ENCODE measurements around the gene DHX35. TPM values are rescaled to one million over a fixed set of nuclear protein-coding genes. Genes with fewer than 3 reads are reported as not detected.

Gene DHX35
- total and polyA plus RNA-seq, 2 of the 8 experiments (the other 6 are each of a cell fraction or from before 2014, with no cell fraction given): 21.9 to 27.7 TPM

DNA sequence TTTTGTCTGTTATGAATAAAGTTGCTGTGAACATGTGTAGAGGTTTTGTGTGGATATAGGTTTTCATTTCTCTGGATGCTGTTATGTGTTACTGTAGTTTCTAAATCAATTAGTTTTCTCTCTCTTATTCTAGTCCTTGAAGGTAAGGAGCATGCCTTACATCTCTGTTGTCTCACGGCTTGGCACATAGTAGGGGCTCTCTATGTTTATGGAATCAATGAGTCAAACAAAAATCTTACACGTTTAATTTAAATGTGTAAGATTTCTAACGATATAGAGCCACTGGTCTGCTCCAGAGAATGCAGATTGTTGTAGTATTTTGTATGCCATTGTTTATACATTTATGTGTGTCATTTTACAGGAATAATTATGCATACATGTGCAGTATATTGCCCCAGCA lies 15.3 kb upstream of the DHX35 start:
- ChIA-PET CTCF (ENCODE audit: partially characterized antibody) (interaction anchor here (1.1 kb wide), 1 partner anchor 156 kb away, joined by 3 read pairs; no protein-coding TSS in a partner anchor), POLR2A (ENCODE audit: partially characterized antibody) (no interaction called here)
- Histone ChIP-seq H3K18ac (ENCODE audit: extremely low read depth, low read length) (no peak overlapping the region), H2BK5ac (ENCODE audit: low read depth, low read length) (no peak overlapping the region), H3K27ac (ENCODE audit: low read depth, low read length) (no peak overlapping the region), H3K23ac (ENCODE audit: insufficient read length) (no peak overlapping the region), H3K79me2 (ENCODE audit: control insufficient read depth in 1 of 2, insufficient read depth in 2 of 2, low read length in 2 of 2) (peaks cover 0 to 7% of the 10 kb centered on the region in 2 experiments; a peak in 2 of 4 replicates), H3K9me3 (ENCODE audit: insufficient read depth in 2 of 2, low read depth in 1 of 2, low read length in 1 of 2) (no peaks in the 10 kb centered on the region), H3K23me2 (ENCODE audit: low read depth, low read length) (no peaks in the 10 kb centered on the region), H3K36me3 (ENCODE audit: control insufficient read depth in 2 of 4, insufficient read depth in 4 of 4, low read length in 3 of 4) (peaks cover 23 to 81% (median 56%) of the 10 kb centered on the region in 4 experiments), H4K5ac (ENCODE audit: insufficient read length, low read depth, low read length) (no peak overlapping the region), H2AFZ (ENCODE audit: low read length) (no peak overlapping the region), H3K14ac (ENCODE audit: insufficient read length) (no peak overlapping the region), H3K4ac (replicated peaks; ENCODE audit: insufficient read length, low read depth, low read length) (no peak overlapping the region), H3K27me3 (replicated peaks in 1 of 4; ENCODE audit: control insufficient read depth in 3 of 4, extremely low read depth in 1 of 4, insufficient read depth in 3 of 4, low read length in 3 of 4) (no peaks in the 10 kb centered on the region), H3K79me1 (ENCODE audit: low read depth, low read length) (peaks cover 2% of the 10 kb centered on the region; the same call in 1 of the 2 replicates), H2BK120ac (replicated peaks; ENCODE audit: low read depth, low read length) (no peak overlapping the region), H3K56ac (replicated peaks; ENCODE audit: insufficient read length, low read depth, low read length) (no peak overlapping the region), H2BK20ac (ENCODE audit: low read length) (no peak overlapping the region), H4K20me1 (replicated peaks in 1 of 2; ENCODE audit: control insufficient read depth in 1 of 2, insufficient read depth in 2 of 2, low read length in 2 of 2) (peaks cover 3 to 8% of the 10 kb centered on the region in 2 experiments), H2BK12ac (ENCODE audit: low read depth, low read length) (no peak overlapping the region), H2BK15ac (ENCODE audit: low read length) (no peak overlapping the region), H4K91ac (replicated peaks; ENCODE audit: insufficient read length, low read length) (no peak overlapping the region), H3K4me2 (ENCODE audit: insufficient read depth in 1 of 2, low read depth in 2 of 2, low read length in 2 of 2) (no peak overlapping the region), H3K4me3 (ENCODE audit: extremely low read depth in 1 of 4, insufficient read depth in 2 of 4, low read depth in 3 of 4, low read length in 4 of 4) (no peak overlapping the region), H3K4me1 (replicated peaks in 1 of 4; ENCODE audit: control insufficient read depth in 3 of 4, insufficient read depth in 4 of 4, low read length in 3 of 4) (0 out of 7 replicates have a peak, but pooled peaks cover 0 to 3% (median 0%) of the 10 kb centered on the region in 4 experiments), H3K9ac (replicated peaks in 1 of 4; ENCODE audit: extremely low read depth in 1 of 4, low read depth in 3 of 4, low read length in 3 of 4) (no peak overlapping the region), H2AK5ac (ENCODE audit: low read depth, low read length) (no peak overlapping the region), H4K8ac (ENCODE audit: extremely low read depth, insufficient read depth, low read length) (no peak overlapping the region)
- DNase-seq (ENCODE audit: low read depth in 1 of 2, low spot score in 2 of 2) (no peak), FAIRE-seq (no peak)
- 85% methylated on average over 3 of the region's 3 CpGs; no CpG with 5 or more reads in 1 of the 2 experiments for WGBS, 2 experiments (ENCODE audit: extremely low coverage in 1 of 2, insufficient coverage in 1 of 2, insufficient read length in 1 of 2, insufficient replicate concordance in 2 of 2, low coverage in 1 of 2, low lambda C conversion rate in 2 of 2, missing lambda C conversion rate in 1 of 2)
